ENCODE results near the gene FBXW11.

The FBXW11 gene

DNA sequence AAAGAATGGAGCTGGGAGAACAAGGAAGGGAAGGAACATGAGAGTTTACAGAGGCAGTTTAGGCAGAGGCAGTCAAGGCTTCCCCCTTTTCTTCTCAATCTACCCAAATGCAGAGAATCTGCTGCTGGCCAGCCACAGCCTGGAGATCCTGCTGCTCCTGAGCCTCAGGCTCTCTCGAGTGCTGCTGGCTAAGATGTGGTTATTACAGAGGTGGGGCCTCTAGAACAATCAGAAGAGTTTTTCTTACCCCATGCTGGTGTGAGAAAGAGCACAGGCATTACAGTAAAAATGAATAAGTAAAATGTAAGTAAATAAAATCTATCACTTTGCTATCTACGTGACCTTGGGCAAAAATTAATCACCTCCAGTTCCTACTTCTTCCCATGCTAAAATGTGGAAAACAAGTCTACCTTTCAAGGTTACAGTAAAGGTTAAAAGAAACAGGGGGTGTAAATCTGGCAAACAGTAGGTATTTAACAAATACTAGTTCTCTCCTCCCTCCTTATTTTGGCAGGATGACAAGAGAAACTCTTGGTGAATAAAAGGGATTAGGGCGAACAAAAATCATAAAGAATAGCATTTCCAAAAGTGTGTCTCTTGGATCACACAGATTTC is 31.1 kb downstream of the FBXW11 start:
- H3K4me3 ChIP-seq (replicated peaks; ENCODE audit: insufficient read depth, low read length) = no peak overlapping the region
- H3K27ac ChIP-seq (replicated peaks) = no peak overlapping the region
- no peaks in the 10 kb centered on the region for H3K27me3 ChIP-seq (ENCODE audit: insufficient read depth, poor library complexity, severe bottlenecking)
- no peak for DNase-seq (ENCODE audit: low read depth in 1 of 2, low spot score in 1 of 2)
- no peak for TF ChIP-seq GABPA (IDR thresholded peaks at IDR 0.05; ENCODE audit: low read depth)
- no peak for TF ChIP-seq REST (IDR thresholded peaks at IDR 0.05; ENCODE audit: insufficient replicate concordance, low read depth)
- TF ChIP-seq POLR2AphosphoS5 (IDR thresholded peaks at IDR 0.05; ENCODE audit: low read depth) = no peak
- no peak for TF ChIP-seq CTCF (IDR thresholded peaks at IDR 0.05; ENCODE audit: insufficient read depth, low read length)
- no peak for TF ChIP-seq SPI1 (IDR thresholded peaks at IDR 0.05; ENCODE audit: borderline replicate concordance, low read depth)

- Histone ChIP-seq H3K27ac (replicated peaks) (no peak overlapping the region), H3K27me3 (ENCODE audit: insufficient read depth, poor library complexity, severe bottlenecking) (no peaks in the 10 kb centered on the region)
- DNase-seq (ENCODE audit: low read depth in 1 of 2, low spot score in 1 of 2) = no peak
Observed at GRCh38 chr5:171970826-171971225, 35.6 kb downstream of the FBXW11 start.

GRCh38 chr5:171969288-171969880 is 37.1 kb downstream of the FBXW11 start:
- no peak for TF ChIP-seq SPI1 (IDR thresholded peaks at IDR 0.05; ENCODE audit: borderline replicate concordance, low read depth)
- TF ChIP-seq POLR2AphosphoS5 (IDR thresholded peaks at IDR 0.05; ENCODE audit: low read depth) = no peak
- no peak for TF ChIP-seq GABPA (IDR thresholded peaks at IDR 0.05; ENCODE audit: low read depth)
- TF ChIP-seq REST (IDR thresholded peaks at IDR 0.05; ENCODE audit: insufficient replicate concordance, low read depth) = no peak
- no peak for TF ChIP-seq CTCF (IDR thresholded peaks at IDR 0.05; ENCODE audit: insufficient read depth, low read length)
- DNase-seq (ENCODE audit: low read depth in 1 of 2, low spot score in 1 of 2) = no peak
- Histone ChIP-seq H3K27me3 (ENCODE audit: insufficient read depth, poor library complexity, severe bottlenecking) (no peaks in the 10 kb centered on the region), H3K27ac (replicated peaks) (no peak overlapping the region), H3K4me3 (replicated peaks; ENCODE audit: insufficient read depth, low read length) (no peak overlapping the region)

More at GRCh38 chr5:171970826-171971225, 35.6 kb downstream of the FBXW11 start:
- TF ChIP-seq SPI1 (IDR thresholded peaks at IDR 0.05; ENCODE audit: borderline replicate concordance, low read depth) (no peak), GABPA (IDR thresholded peaks at IDR 0.05; ENCODE audit: low read depth) (no peak), REST (IDR thresholded peaks at IDR 0.05; ENCODE audit: insufficient replicate concordance, low read depth) (no peak), POLR2AphosphoS5 (IDR thresholded peaks at IDR 0.05; ENCODE audit: low read depth) (no peak)
- no peak overlapping the region for H3K4me3 ChIP-seq (replicated peaks; ENCODE audit: insufficient read depth, low read length)
